M059J (cell line): ENCODE results near the gene KIF16B. TPM values are rescaled to one million over a fixed set of nuclear protein-coding genes. Genes with fewer than 3 reads are reported as not detected.

ENCODE experiments used
- DNase-seq: peaks from one replicate; pipeline ENCODE4 v3.0.0-alpha.2; 2012; ENCODE audit warnings: low read depth
- total RNA-seq: library from RNA; depleted of rRNA; stranded (reverse); fragments of >200 nt; shearing (Covaris generic); gene quantifications from 2 replicates; pipeline ENCODE4 v1.2.3, GENCODE V29; 2014

Gene KIF16B
- total RNA-seq, 1 experiment from 2014 or later: 16.5 TPM

GRCh38 chr20:16437387-16437996 is 135.8 kb downstream of the KIF16B start:
- DNase-seq: no peak

DNA sequence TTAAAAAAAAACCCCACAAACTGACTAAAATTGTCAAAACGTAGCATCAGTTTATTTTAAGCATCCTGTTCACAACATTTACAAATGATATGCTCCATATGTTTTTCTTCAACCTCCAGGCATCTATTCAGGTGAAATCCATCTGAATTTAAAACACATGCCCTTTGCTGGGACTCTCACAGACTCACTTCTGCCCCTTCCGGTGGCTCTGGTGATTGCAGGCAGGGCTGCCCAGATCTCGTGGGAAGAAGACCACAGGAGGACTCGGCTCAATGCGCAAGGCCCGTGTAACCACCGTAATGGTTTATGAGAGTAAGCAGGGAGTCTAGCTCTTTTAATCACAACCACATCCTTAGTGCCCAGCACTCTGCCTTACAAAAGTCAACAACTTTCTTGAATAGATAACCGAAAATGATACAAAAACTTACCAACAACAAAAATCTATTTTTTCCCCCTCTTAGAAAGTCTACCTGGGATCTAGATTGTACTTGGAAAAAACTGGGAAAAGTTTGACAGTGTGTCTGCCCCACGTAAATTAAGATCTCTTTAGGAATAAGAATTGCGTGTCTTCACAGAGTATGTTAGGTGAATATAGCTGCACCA is 139.1 kb downstream of the KIF16B start:
- DNase-seq: peak; percentile 34

- DNase-seq: no peak
Observed at GRCh38 chr20:16433293-16433580, 140.0 kb downstream of the KIF16B start.

GRCh38 chr20:16432466-16433292 is 140.6 kb downstream of the KIF16B start:
- DNase-seq: no peak

GRCh38 chr20:16428112-16428511 is 145.1 kb downstream of the KIF16B start:
- DNase-seq: no peak

DNA sequence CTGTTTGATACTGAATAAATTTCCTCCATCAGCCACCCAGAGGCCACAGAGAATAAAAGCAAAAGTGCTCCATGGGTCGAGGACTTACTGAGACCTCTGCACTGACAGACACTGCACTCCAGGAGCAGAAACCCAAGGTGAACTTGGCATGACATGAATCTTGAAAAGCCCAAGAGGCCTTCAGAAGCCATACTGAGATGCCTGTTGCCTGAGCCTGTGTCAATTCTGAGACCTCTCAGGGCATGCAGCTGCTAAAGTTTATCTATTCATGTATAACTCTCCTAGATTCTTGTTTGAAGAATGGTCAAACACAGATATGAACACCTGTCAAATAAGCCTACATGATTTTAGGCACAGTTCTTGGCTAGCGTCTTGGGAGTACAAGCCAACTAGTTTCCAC is 145.7 kb downstream of the KIF16B start:
- DNase-seq: no peak

- no peak for DNase-seq
Observed at GRCh38 chr20:16424780-16425179, 148.5 kb downstream of the KIF16B start.

DNA sequence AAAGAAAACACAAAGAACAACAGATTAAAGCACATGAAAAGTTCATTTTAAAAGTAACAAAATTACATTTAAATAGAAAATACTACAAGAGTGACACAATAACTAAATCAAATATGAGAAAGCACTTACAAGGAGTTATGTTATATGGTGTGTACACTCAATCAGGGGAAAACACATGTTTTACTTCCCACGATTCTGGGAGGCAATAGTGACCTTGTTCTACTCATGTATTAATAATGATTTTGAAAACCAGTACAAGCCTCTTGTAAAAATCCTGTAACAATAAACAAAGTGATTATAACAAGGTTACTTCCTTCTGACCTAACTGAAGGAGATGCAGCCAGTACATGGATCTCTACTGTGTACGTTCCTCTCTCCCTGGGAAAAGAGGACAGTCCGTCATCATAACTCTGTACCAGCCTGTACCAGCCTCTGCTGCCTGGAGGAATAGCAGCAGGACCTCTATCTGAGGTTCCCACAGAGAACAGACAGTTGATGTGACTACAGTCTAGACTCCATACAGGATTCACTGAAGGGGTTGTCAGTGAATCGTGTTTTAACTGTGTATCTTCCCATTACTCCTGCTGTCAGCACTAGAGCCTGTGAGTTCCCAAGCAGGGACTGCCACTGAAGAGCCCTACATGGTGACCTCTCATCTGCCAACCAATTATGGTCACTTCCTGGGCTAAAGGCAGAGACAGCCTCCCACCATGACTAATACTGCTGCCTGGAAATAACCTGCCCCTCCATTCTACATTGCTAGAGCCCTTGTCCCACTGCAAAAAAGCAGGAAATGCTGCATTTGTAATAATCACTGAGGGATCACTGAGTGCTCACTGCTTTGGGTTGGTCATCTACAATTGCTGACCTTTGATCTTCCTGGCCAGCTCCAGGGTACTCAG is 149.7 kb downstream of the KIF16B start:
- peak; percentile 72 for DNase-seq

- DNase-seq: peak; percentile 19
Observed at GRCh38 chr20:16419138-16419715, 154.0 kb downstream of the KIF16B start.

DNA sequence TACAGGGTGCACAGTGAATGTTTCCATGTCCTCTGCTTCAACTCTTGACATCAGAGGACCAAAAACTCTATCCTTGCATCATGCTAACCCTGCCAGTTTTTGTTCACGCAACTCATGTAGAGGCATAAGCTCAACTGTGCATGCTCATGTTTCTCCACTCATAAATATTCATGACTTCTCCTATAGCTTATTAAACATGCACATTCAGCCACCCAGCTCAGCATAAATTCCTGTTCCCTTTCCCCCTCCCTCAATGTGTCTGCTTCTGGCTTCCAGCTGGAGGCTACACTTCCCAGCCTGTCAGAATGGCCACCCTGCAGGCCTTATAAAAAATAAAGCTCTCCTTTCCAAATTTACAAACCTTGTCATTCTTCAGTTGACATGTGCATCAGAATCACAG is 154.6 kb downstream of the KIF16B start:
- DNase-seq: no peak

DNA sequence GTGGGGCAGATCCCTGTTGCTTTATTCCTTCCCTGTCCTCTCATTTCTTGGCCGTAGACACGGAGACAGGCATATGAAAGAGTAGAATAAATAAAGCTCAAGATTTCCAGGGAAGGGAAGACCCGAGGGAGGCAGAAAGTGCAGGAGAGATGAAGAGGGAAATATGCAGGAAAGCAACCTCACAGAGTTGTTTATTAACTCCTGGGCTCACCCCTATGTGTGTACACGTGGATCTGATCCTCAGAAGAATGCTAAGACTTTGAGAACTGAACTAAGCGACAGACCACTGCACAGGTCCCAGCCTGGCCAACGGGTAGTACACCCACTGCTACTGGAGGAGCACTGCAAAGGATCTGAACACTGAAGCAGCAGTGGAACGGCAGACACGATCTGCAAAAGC is 156.2 kb downstream of the KIF16B start:
- DNase-seq: no peak

- DNase-seq: no peak
Observed at GRCh38 chr20:16415071-16416053, 157.9 kb downstream of the KIF16B start.

DNA sequence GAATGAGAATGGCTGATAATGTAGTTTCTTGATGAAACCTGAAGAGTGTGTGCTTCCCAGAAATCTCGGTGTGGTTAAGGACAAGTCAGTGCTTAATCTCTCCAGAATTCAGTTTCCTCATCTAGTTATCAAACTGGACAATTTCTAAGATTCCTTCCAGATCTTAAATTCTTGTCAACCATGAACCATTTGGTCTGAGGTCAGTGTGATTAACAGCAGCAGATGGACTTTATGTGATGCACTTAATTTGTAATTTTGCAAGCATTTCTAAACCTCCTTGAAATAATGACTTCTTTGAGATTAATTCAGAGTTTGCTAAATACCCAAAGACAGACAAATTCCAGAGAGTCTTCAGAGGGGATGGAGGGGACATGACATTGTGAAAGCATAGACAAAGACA is 160.3 kb downstream of the KIF16B start:
- DNase-seq: no peak

DNA sequence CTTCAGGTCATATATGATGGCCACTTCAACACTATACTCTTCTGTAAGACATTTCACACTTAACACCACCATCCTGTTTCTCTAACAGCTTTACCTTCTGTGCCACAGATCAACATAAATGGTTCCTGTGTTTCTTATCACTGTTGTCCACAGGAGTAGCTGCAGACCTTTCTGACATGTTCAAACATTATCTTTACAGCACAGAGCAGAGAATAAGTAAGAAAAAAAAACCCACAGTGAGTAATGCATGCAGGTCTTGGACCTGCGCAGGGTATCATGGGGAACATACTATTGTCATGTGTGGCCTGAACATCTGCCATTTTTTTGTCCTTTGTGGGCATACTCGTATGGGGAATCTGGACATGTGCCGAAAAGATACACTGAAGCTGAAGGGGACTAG is 161.9 kb downstream of the KIF16B start:
- no peak for DNase-seq

DNA sequence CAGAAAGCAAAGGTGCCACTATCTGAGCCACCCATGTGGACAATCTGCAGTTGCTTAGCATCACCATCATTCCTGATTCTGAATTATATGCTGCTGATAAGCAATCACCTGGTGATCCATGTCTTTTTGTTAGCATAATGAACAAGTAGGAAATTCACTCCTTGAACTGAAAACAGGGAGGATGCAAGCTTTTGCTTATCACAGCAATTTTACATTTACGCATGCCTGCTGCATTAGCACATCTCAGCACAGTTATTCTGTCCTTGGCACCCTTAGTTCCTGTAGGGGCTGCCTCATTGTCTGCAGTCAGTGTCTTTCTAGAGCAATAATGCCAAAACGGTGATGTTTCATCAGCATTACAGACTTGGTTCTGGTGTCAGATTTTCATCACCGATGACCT is 162.6 kb downstream of the KIF16B start:
- no peak for DNase-seq

- no peak for DNase-seq
Observed at GRCh38 chr20:16408981-16409380, 164.3 kb downstream of the KIF16B start.

DNA sequence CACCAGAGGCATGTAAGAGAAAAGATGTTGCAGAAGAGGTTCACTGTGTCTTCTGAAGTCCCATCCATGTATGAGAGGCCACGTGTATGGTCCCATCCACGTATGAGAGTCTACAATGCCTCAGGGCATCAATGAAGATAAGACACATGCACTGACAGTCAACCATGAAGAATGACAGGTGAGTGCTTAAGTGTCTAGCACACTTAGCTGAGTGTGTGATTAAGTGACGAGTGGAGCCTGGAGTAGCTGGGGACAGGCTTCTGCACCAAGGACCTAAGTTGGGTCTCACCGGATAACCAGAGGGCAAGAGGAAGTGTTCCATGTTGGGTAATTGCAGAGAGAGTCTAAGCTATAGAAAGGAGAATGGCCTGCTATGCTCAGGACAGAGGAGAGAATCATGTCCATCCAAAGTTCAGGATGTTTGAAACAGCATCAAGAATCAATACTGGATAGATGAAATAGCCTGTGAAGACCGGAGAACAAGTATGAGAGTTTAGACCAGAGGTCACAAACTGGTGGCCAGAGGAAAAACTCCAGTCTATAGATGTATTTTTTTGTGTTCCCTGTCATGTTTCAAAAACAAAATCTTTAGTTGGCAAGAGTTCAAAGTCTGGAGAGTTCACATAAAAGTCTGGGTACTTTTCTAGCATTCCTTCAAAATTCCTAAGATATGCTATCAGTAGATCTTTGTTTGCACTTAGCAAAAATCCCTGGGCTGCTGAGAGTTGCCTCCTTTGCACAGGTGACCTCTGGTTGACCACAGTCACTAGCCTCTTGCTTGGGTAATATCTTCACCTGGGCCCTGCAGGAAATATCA is 165.8 kb downstream of the KIF16B start:
- peak; percentile 32 for DNase-seq

- no peak for DNase-seq
Observed at GRCh38 chr20:16405254-16405653, 168.0 kb downstream of the KIF16B start.

- DNase-seq: no peak
Observed at GRCh38 chr20:16404640-16405039, 168.6 kb downstream of the KIF16B start.

DNA sequence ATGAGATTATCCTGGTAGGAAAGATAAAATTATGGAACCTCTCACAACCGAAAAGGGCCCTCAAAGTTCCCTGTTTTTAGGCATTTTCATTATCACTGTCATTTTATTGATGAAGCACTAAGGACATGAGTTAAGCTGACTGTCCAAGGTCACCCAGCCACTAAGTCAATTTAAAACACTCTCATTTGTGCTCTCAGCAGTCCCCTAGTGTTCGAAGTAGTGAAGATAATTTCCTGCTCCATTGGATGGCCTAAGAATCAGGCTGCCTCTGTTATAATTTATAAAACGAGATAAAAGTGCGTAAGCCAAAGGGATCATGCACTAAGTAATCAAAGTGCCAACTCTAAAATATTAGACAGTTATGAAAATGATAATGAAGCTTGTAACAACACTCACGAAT is 169.1 kb downstream of the KIF16B start:
- no peak for DNase-seq
